ENCODE results near the gene SULT4A1.

- TF ChIP-seq POLR2A (IDR thresholded peaks at IDR 0.05; ENCODE audit: low read depth), result no peak
- no peak for TF ChIP-seq EP300 (IDR thresholded peaks at IDR 0.05)
Observed at GRCh38 chr22:43824724-43825420, 37.4 kb downstream of the SULT4A1 start.
